Measurements from ENCODE around the gene CYB5D1.
"Not testable (repeated sequence)": the region's sequence is repeated elsewhere in the genome, so short reads cannot be mapped to it uniquely, and the experiment has no call there.

CYB5D1 gene

GRCh38 chr17:7859028-7859427, 1.2 kb downstream of the CYB5D1 start:
- Histone ChIP-seq H3K4me3 (ENCODE audit: low read depth, low read length) (peak overlapping the region; percentile 79), H3K27me3 (no peaks in the 10 kb centered on the region), H3K9me3 (no peaks in the 10 kb centered on the region), H3K36me3 (peaks cover 4% of the 10 kb centered on the region; the same call in 1 of the 2 replicates), H3K4me1 (no peaks in the 10 kb centered on the region)
- DNase-seq: no peak
- TF ChIP-seq CTCF (IDR thresholded peaks at IDR 0.05; ENCODE audit: low read depth, low read length): no peak

- Histone ChIP-seq H3K4me1 (no peaks in the 10 kb centered on the region), H3K27me3 (no peaks in the 10 kb centered on the region), H3K36me3 (peaks cover 4% of the 10 kb centered on the region; the same call in 1 of the 2 replicates), H3K4me3 (ENCODE audit: low read depth, low read length) (no peak overlapping the region), H3K9me3 (no peaks in the 10 kb centered on the region)
- peak; percentile 56 for TF ChIP-seq CTCF (IDR thresholded peaks at IDR 0.05; ENCODE audit: low read depth, low read length)
- DNase-seq: no peak
Measured at GRCh38 chr17:7862692-7863437, 5.1 kb downstream of the CYB5D1 start.

- not testable (repeated sequence) for H3K4me3 ChIP-seq (ENCODE audit: low read depth, low read length); H3K27me3 ChIP-seq; H3K9me3 ChIP-seq; H3K36me3 ChIP-seq; DNase-seq; H3K4me1 ChIP-seq
Measured at GRCh38 chr17:7864384-7864783, 6.6 kb downstream of the CYB5D1 start.

- Histone ChIP-seq H3K36me3 (no peaks in the 10 kb centered on the region), H3K9me3 (no peaks in the 10 kb centered on the region), H3K27me3 (no peaks in the 10 kb centered on the region), H3K4me1 (no peaks in the 10 kb centered on the region), H3K4me3 (ENCODE audit: low read depth, low read length) (no peak overlapping the region)
- no peak for TF ChIP-seq CTCF (IDR thresholded peaks at IDR 0.05; ENCODE audit: low read depth, low read length)
- DNase-seq: no peak
Measured at GRCh38 chr17:7864995-7865650, 7.3 kb downstream of the CYB5D1 start.

GRCh38 chr17:7867881-7868329, 10.1 kb downstream of the CYB5D1 start:
- no peak for DNase-seq
- no peak overlapping the region for H3K4me3 ChIP-seq (ENCODE audit: low read depth, low read length)
- TF ChIP-seq CTCF (IDR thresholded peaks at IDR 0.05; ENCODE audit: low read depth, low read length): no peak
- no peaks in the 10 kb centered on the region for H3K9me3 ChIP-seq
- no peaks in the 10 kb centered on the region for H3K27me3 ChIP-seq
- no peaks in the 10 kb centered on the region for H3K4me1 ChIP-seq
- no peaks in the 10 kb centered on the region for H3K36me3 ChIP-seq

GRCh38 chr17:7873051-7873450, 15.2 kb downstream of the CYB5D1 start:
- Histone ChIP-seq H3K27me3 (no peaks in the 10 kb centered on the region), H3K9me3 (no peaks in the 10 kb centered on the region), H3K36me3 (no peaks in the 10 kb centered on the region), H3K4me3 (ENCODE audit: low read depth, low read length) (no peak overlapping the region), H3K4me1 (no peaks in the 10 kb centered on the region)
- DNase-seq: no peak
- no peak for TF ChIP-seq CTCF (IDR thresholded peaks at IDR 0.05; ENCODE audit: low read depth, low read length)
